Astrocyte (in vitro differentiated cells and primary cell): Measurements from ENCODE around the gene TBC1D22B.

Source experiments
- EZH2 ChIP-seq: IDR thresholded peaks from 2 replicates; pipeline ENCODE4 v1.6.1; 2012; ENCODE audit warnings: mild to moderate bottlenecking, low read length, inconsistent platforms; ENCODE audit not compliant: insufficient read depth
- TF ChIP-seq, protein P1 (sequence below): IDR thresholded peaks from 2 replicates; pipeline ENCODE4 v1.5.1; 2011; ENCODE audit warnings: low read depth, mild to moderate bottlenecking, inconsistent platforms, low read length, moderate library complexity; ENCODE audit not compliant: insufficient read depth

DNA sequence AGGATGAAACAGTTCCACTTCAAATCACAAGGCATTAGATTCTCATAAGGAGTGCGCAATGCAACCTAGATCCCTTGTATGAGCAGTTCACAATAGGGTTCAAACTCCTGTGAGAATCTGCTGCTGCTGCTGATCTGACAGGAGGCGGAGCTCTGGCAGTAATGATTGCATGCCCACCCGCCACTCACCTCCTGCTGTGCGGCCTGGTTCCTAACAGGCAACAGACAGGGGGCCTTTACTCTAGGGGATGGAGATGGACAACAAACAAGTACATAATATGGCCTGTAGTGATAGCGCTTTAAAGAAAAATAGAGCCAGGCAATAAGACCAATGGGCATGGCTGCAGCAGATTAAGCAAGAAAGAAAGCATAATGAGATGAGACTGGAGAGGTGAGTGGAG lies 2.7 kb upstream of the TBC1D22B start:
- TF ChIP-seq, protein P1, sequence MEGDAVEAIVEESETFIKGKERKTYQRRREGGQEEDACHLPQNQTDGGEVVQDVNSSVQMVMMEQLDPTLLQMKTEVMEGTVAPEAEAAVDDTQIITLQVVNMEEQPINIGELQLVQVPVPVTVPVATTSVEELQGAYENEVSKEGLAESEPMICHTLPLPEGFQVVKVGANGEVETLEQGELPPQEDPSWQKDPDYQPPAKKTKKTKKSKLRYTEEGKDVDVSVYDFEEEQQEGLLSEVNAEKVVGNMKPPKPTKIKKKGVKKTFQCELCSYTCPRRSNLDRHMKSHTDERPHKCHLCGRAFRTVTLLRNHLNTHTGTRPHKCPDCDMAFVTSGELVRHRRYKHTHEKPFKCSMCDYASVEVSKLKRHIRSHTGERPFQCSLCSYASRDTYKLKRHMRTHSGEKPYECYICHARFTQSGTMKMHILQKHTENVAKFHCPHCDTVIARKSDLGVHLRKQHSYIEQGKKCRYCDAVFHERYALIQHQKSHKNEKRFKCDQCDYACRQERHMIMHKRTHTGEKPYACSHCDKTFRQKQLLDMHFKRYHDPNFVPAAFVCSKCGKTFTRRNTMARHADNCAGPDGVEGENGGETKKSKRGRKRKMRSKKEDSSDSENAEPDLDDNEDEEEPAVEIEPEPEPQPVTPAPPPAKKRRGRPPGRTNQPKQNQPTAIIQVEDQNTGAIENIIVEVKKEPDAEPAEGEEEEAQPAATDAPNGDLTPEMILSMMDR, result no peak
- no peak for TF ChIP-seq EZH2
